Activated naive CD8-positive, alpha-beta T cell treated with anti-CD3 and anti-CD28 coated beads, Interleukin-2, amount 50 U/mL, for 16 hours (primary cell): Measurements from ENCODE around the gene CERT1.

Experiments
- DNase-seq: peaks from one replicate; pipeline ENCODE4 v3.0.0-alpha.2; 2020; ENCODE audit warnings: low read depth, low spot score

CERT1 gene

GRCh38 chr5:75412111-75412990 lies 99.1 kb downstream of the CERT1 start:
- DNase-seq: no peak

- DNase-seq: no peak
These were observed 106.1 kb downstream of the CERT1 start for GRCh38 chr5:75405296-75405695.

- DNase-seq: no peak
These were observed 116.2 kb downstream of the CERT1 start for GRCh38 chr5:75395277-75395676.

- DNase-seq: no peak
These were observed 122.0 kb downstream of the CERT1 start for GRCh38 chr5:75389430-75389829.

- no peak for DNase-seq
These were observed 123.6 kb downstream of the CERT1 start for GRCh38 chr5:75387806-75388205.

GRCh38 chr5:75384218-75384617 lies 127.2 kb downstream of the CERT1 start:
- no peak for DNase-seq

GRCh38 chr5:75381456-75381855 lies 130.0 kb downstream of the CERT1 start:
- DNase-seq: no peak

GRCh38 chr5:75380099-75380498 lies 131.3 kb downstream of the CERT1 start:
- DNase-seq: no peak

GRCh38 chr5:75375414-75375813 lies 136.0 kb downstream of the CERT1 start:
- no peak for DNase-seq

- DNase-seq: no peak
These were observed 137.0 kb downstream of the CERT1 start for GRCh38 chr5:75374394-75374814.

GRCh38 chr5:75373862-75374261 lies 137.6 kb downstream of the CERT1 start:
- DNase-seq: no peak

GRCh38 chr5:75368391-75368790 lies 143.0 kb downstream of the CERT1 start:
- no peak for DNase-seq

- no peak for DNase-seq
These were observed 144.0 kb downstream of the CERT1 start for GRCh38 chr5:75367401-75367800.

- DNase-seq: no peak
These were observed 144.6 kb downstream of the CERT1 start for GRCh38 chr5:75366787-75367186.

- DNase-seq: no peak
These were observed 145.7 kb downstream of the CERT1 start for GRCh38 chr5:75365740-75366139.

- no peak for DNase-seq
These were observed 146.7 kb downstream of the CERT1 start for GRCh38 chr5:75364571-75365280.

GRCh38 chr5:75363726-75364495 lies 147.5 kb downstream of the CERT1 start:
- DNase-seq: no peak

- DNase-seq: no peak
These were observed 148.3 kb downstream of the CERT1 start for GRCh38 chr5:75363111-75363510.

GRCh38 chr5:75362474-75362975 lies 148.9 kb downstream of the CERT1 start:
- no peak for DNase-seq

- DNase-seq: no peak
These were observed 150.1 kb downstream of the CERT1 start for GRCh38 chr5:75361310-75361709.

GRCh38 chr5:75358117-75358516 lies 153.3 kb downstream of the CERT1 start:
- no peak for DNase-seq

- no peak for DNase-seq
These were observed 154.7 kb downstream of the CERT1 start for GRCh38 chr5:75356719-75357118.
